Neural progenitor cell (in vitro differentiated cells): Measurements from ENCODE around the gene ZNF454. TPM values are rescaled to one million over a fixed set of nuclear protein-coding genes. Genes with fewer than 3 reads are reported as not detected.

Experiments used
- DNase-seq: peaks from one replicate; pipeline ENCODE4 v3.0.0-alpha.2; 2016; ENCODE audit warnings: low spot score
- H2AFZ ChIP-seq: fragments of 200-600 bp; sonication (generic); replicated peaks from 2 replicates; pipeline ENCODE4 v1.6.1; 2016; ENCODE audit warnings: antibody characterized with exemption
- H3F3A ChIP-seq: fragments of 200-600 bp; sonication (generic); 2 replicates; pipeline ENCODE4 v1.6.1; 2016; ENCODE audit warnings: antibody characterized with exemption, low read depth
- H3K27ac ChIP-seq: fragments of 200-600 bp; sonication (generic); 2 replicates; pipeline ENCODE4 v1.5.1; 2016; ENCODE audit warnings: mild to moderate bottlenecking
- H3K27me3 ChIP-seq: fragments of 200-600 bp; sonication (generic); 2 replicates; pipeline ENCODE4 v1.6.1; 2016; ENCODE audit warnings: mild to moderate bottlenecking, moderate library complexity
- H3K36me3 ChIP-seq: fragments of 200-600 bp; sonication (generic); 2 replicates; pipeline ENCODE4 v1.5.1; 2016
- H3K4me1 ChIP-seq: fragments of 200-600 bp; sonication (generic); 2 replicates; pipeline ENCODE4 v1.6.1; 2016; ENCODE audit warnings: mixed run types
- H3K4me2 ChIP-seq: fragments of 200-600 bp; sonication (generic); 2 replicates; pipeline ENCODE4 v1.6.1; 2016
- H3K4me3 ChIP-seq: fragments of 200-600 bp; sonication (generic); 2 replicates; pipeline ENCODE4 v1.5.1; 2016
- H3K79me2 ChIP-seq: fragments of 200-600 bp; sonication (generic); 2 replicates; pipeline ENCODE4 v1.6.1; 2016; ENCODE audit warnings: low read depth
- H3K9ac ChIP-seq: fragments of 200-600 bp; sonication (generic); 2 replicates; pipeline ENCODE4 v1.6.1; 2016
- H3K9me3 ChIP-seq: fragments of 200-600 bp; sonication (generic); 2 replicates; pipeline ENCODE4 v1.5.1; 2016; ENCODE audit warnings: low read depth
- H4K20me1 ChIP-seq: fragments of 200-600 bp; sonication (generic); 2 replicates; pipeline ENCODE4 v1.6.1; 2016; ENCODE audit warnings: low read depth
- H3K27ac Mint-ChIP-seq: 3 replicates; pipeline ENCODE4 v1.8.0; 2021; ENCODE audit warnings: mixed read lengths
- H3K27me3 Mint-ChIP-seq: 2 replicates; pipeline ENCODE4 v1.8.0; 2022; ENCODE audit warnings: low read depth, mild to moderate bottlenecking, inconsistent platforms, moderate library complexity, mixed read lengths; ENCODE audit not compliant: insufficient read depth
- H3K36me3 Mint-ChIP-seq: 3 replicates; pipeline ENCODE4 v1.8.0; 2021; ENCODE audit warnings: mixed read lengths
- H3K4me1 Mint-ChIP-seq: 3 replicates; pipeline ENCODE4 v1.8.0; 2021; ENCODE audit warnings: mixed read lengths
- H3K4me3 Mint-ChIP-seq: 3 replicates; pipeline ENCODE4 v1.8.0; 2021; ENCODE audit warnings: mild to moderate bottlenecking, moderate library complexity, mixed read lengths
- H3K9me3 Mint-ChIP-seq: 3 replicates; pipeline ENCODE4 v1.8.0; 2020; ENCODE audit warnings: mixed read lengths
- CTCF ChIP-seq: fragments of 200-600 bp; sonication (generic); IDR thresholded peaks from 2 replicates; pipeline ENCODE4 v1.5.1; 2017; ENCODE audit warnings: antibody characterized with exemption, mild to moderate bottlenecking
- EZH2 ChIP-seq: fragments of 200-600 bp; sonication (generic); IDR thresholded peaks from 2 replicates; pipeline ENCODE4 v1.6.1; 2017; ENCODE audit warnings: antibody characterized with exemption, mild to moderate bottlenecking, moderate library complexity
- EZH2phosphoT487 ChIP-seq: fragments of 200-600 bp; sonication (generic); IDR thresholded peaks from 2 replicates; pipeline ENCODE4 v1.6.1; 2017; ENCODE audit warnings: antibody characterized with exemption
- total RNA-seq: library from RNA; depleted of rRNA; stranded (reverse); fragments of >200 nt; gene quantifications from 2 replicates; pipeline ENCODE4 v1.2.3, GENCODE V29; 2015; ENCODE audit warnings: low replicate concordance

The ZNF454 gene
- total RNA-seq, 1 donor from 2014 or later, result not detected

GRCh38 chr5:178965465-178966055 is 24.6 kb downstream of the ZNF454 start:
- H3K4me2 ChIP-seq, result no peak overlapping the region
- no peak for TF ChIP-seq CTCF
- TF ChIP-seq EZH2, result no peak
- TF ChIP-seq EZH2phosphoT487, result no peak
- peaks cover 3% of the 10 kb centered on the region for H3K36me3 ChIP-seq
- no peaks in the 10 kb centered on the region for H3K79me2 ChIP-seq
- no peaks in the 10 kb centered on the region for H3K4me1 ChIP-seq
- H3F3A ChIP-seq, result no peaks in the 10 kb centered on the region
- H3K4me3 ChIP-seq, result no peak overlapping the region
- H3K27ac ChIP-seq, result no peak overlapping the region
- peaks cover 3% of the 10 kb centered on the region for H3K36me3 Mint-ChIP-seq
- H4K20me1 ChIP-seq, result no peaks in the 10 kb centered on the region
- no peaks in the 10 kb centered on the region for H3K4me1 Mint-ChIP-seq
- H2AFZ ChIP-seq, result no peak overlapping the region
- no peak overlapping the region for H3K27ac Mint-ChIP-seq
- DNase-seq, result no peak
- H3K9ac ChIP-seq, result no peak overlapping the region
- no peaks in the 10 kb centered on the region for H3K27me3 ChIP-seq
- peaks cover 19% of the 10 kb centered on the region for H3K9me3 ChIP-seq
- H3K9me3 Mint-ChIP-seq, result peaks cover 73% of the 10 kb centered on the region
- H3K4me3 Mint-ChIP-seq, result no peak overlapping the region
- H3K27me3 Mint-ChIP-seq, result peaks cover 4% of the 10 kb centered on the region

- Histone ChIP-seq H2AFZ (no peak overlapping the region), H3K4me3 (no peak overlapping the region), H3K27ac (no peak overlapping the region), H3F3A (no peaks in the 10 kb centered on the region), H3K36me3 (no peaks in the 10 kb centered on the region), H3K9ac (no peak overlapping the region), H3K4me2 (no peak overlapping the region), H4K20me1 (no peaks in the 10 kb centered on the region), H3K9me3 (peaks cover 7% of the 10 kb centered on the region), H3K4me1 (no peaks in the 10 kb centered on the region), H3K79me2 (no peaks in the 10 kb centered on the region), H3K27me3 (no peaks in the 10 kb centered on the region)
- Mint-ChIP-seq H3K4me1 (no peaks in the 10 kb centered on the region), H3K4me3 (no peak overlapping the region), H3K27ac (no peak overlapping the region), H3K9me3 (peaks cover 68% of the 10 kb centered on the region), H3K27me3 (peaks cover 11% of the 10 kb centered on the region), H3K36me3 (no peaks in the 10 kb centered on the region)
- TF ChIP-seq EZH2phosphoT487, result no peak
- TF ChIP-seq CTCF, result no peak
- no peak for DNase-seq
These were observed 40.4 kb downstream of the ZNF454 start for GRCh38 chr5:178981381-178981780.

- Histone ChIP-seq H3K36me3 (no peaks in the 10 kb centered on the region), H3K79me2 (no peaks in the 10 kb centered on the region), H3K9me3 (peaks cover 6% of the 10 kb centered on the region), H2AFZ (no peak overlapping the region), H3K27ac (no peak overlapping the region), H3K9ac (no peak overlapping the region), H4K20me1 (no peaks in the 10 kb centered on the region), H3K27me3 (no peaks in the 10 kb centered on the region), H3F3A (no peaks in the 10 kb centered on the region), H3K4me1 (no peaks in the 10 kb centered on the region), H3K4me3 (no peak overlapping the region), H3K4me2 (no peak overlapping the region)
- Mint-ChIP-seq H3K27ac (no peak overlapping the region), H3K36me3 (no peaks in the 10 kb centered on the region), H3K9me3 (peaks cover 65% of the 10 kb centered on the region), H3K27me3 (peaks cover 11% of the 10 kb centered on the region), H3K4me1 (no peaks in the 10 kb centered on the region), H3K4me3 (no peak overlapping the region)
- DNase-seq, result no peak
- no peak for TF ChIP-seq EZH2phosphoT487
- TF ChIP-seq CTCF, result no peak
These were observed 41.9 kb downstream of the ZNF454 start for GRCh38 chr5:178982941-178983340.
